ENCODE results near the gene STX4. TPM values are rescaled to one million over a fixed set of nuclear protein-coding genes. Genes with fewer than 3 reads are reported as not detected.

Gene STX4
- total RNA-seq, 4 donors from 2014 or later: 19.0 to 35.9 (median 25.1) TPM

DNA sequence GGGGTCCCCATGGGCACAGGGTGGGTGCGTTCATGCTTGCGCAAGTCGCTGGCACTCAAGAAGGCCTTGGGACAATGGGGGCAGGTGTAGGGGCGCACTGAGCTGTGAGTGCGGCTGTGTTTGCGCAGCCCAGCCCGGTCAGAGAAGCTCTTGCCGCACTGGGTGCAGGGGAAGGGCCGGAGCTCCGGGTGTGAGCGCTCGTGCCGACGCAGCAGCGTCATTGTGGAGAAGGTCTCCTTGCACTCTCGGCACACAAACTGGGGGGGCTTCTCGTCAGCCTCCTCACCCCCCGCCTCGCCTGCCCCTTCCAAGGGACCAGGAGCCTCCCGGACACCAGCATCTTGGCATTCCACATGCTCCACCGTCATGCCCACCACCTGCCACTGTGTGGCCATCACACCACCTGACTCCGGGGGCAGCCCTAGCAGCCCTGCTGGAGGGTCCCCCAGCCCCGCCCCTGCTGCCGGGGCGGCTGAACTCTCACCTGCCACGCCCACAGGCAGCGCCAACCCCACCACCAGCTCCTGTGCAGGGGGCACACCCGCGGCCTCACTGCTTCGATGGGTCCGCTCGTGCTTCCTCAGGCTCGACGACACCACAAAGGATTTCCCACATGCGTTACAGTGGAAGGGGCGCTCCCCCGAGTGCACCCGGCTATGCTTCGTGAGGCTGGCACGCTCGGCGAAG lies 27.9 kb downstream of the STX4 start:
- Histone ChIP-seq H3K27ac (no peak overlapping the region), H3K27me3 (no peaks in the 10 kb centered on the region), H3K4me3 (no peak overlapping the region), H3K9me3 (no peaks in the 10 kb centered on the region), H3K36me3 (peaks cover 20 to 62% (median 24%) of the 10 kb centered on the region in 3 donors), H3K4me1 (peaks cover 4 to 24% (median 13%) of the 10 kb centered on the region in 3 donors)
- 70 to 93% methylated on average over 2 to 18 of the region's 42 CpGs for WGBS, 2 donors
- TF ChIP-seq POLR2A (IDR thresholded peaks at IDR 0.05): no peak
- TF ChIP-seq, protein P1, sequence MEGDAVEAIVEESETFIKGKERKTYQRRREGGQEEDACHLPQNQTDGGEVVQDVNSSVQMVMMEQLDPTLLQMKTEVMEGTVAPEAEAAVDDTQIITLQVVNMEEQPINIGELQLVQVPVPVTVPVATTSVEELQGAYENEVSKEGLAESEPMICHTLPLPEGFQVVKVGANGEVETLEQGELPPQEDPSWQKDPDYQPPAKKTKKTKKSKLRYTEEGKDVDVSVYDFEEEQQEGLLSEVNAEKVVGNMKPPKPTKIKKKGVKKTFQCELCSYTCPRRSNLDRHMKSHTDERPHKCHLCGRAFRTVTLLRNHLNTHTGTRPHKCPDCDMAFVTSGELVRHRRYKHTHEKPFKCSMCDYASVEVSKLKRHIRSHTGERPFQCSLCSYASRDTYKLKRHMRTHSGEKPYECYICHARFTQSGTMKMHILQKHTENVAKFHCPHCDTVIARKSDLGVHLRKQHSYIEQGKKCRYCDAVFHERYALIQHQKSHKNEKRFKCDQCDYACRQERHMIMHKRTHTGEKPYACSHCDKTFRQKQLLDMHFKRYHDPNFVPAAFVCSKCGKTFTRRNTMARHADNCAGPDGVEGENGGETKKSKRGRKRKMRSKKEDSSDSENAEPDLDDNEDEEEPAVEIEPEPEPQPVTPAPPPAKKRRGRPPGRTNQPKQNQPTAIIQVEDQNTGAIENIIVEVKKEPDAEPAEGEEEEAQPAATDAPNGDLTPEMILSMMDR (IDR thresholded peaks at IDR 0.05): no peak
- intact Hi-C loops (cut with DNase I): no loop called here
- DNase-seq: no peak

GRCh38 chr16:31061813-31062440 lies 28.6 kb downstream of the STX4 start:
- no peaks in the 10 kb centered on the region for H3K27me3 ChIP-seq
- no peaks in the 10 kb centered on the region for H3K9me3 ChIP-seq
- peaks cover 20 to 62% (median 24%) of the 10 kb centered on the region in 3 donors for H3K36me3 ChIP-seq
- no peak overlapping the region for H3K27ac ChIP-seq
- 92 to 93% methylated on average over 3 to 41 of the region's 54 CpGs for WGBS, 2 donors
- no peak for TF ChIP-seq POLR2A (IDR thresholded peaks at IDR 0.05)
- TF ChIP-seq, protein P1 (IDR thresholded peaks at IDR 0.05): no peak
- no peak overlapping the region for H3K4me3 ChIP-seq
- no peak for DNase-seq
- intact Hi-C loops (cut with DNase I): no loop called here
- H3K4me1 ChIP-seq: peaks cover 4 to 24% (median 13%) of the 10 kb centered on the region in 3 donors

DNA sequence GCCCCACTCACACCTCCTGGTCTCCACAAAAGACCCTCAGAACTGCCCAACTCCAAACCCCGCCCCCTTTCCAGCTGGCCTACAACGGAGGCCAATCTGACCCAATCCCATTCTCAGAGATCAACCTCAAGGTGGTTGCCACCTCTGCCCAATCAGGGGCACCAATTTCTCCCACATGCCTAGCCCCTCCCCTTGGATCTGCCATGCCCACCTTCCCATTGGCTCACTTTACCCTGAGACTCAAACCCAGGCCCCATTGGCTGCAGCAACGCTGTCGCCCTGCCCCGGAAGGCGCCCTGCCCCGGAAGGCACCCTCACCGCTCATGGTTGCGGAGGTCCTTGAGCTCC lies 30.1 kb downstream of the STX4 start:
- WGBS, 2 donors: 78 to 100% methylated on average over 2 to 3 of the region's 9 CpGs
- no peaks in the 10 kb centered on the region for H3K9me3 ChIP-seq
- H3K4me1 ChIP-seq: peaks cover 4 to 24% (median 13%) of the 10 kb centered on the region in 3 donors
- peak overlapping the region in 1 of 4 donors; percentile 65 for H3K27ac ChIP-seq
- intact Hi-C loops (cut with DNase I): no loop called here
- H3K36me3 ChIP-seq: peaks cover 20 to 51% (median 24%) of the 10 kb centered on the region in 3 donors
- H3K4me3 ChIP-seq: no peak overlapping the region
- no peaks in the 10 kb centered on the region for H3K27me3 ChIP-seq
- DNase-seq: no peak
- TF ChIP-seq, protein P1 (IDR thresholded peaks at IDR 0.05): no peak
- TF ChIP-seq POLR2A (IDR thresholded peaks at IDR 0.05): no peak

- no peak overlapping the region for H3K4me3 ChIP-seq
- DNase-seq: no peak
- WGBS, 2 donors: 75 to 92% methylated on average over 9 to 21 of the region's 56 CpGs
- peaks cover 4 to 24% (median 13%) of the 10 kb centered on the region in 3 donors for H3K4me1 ChIP-seq
- no peaks in the 10 kb centered on the region for H3K27me3 ChIP-seq
- intact Hi-C loops (cut with DNase I): no loop called here
- H3K36me3 ChIP-seq: peaks cover 20 to 46% (median 24%) of the 10 kb centered on the region in 3 donors
- H3K9me3 ChIP-seq: no peaks in the 10 kb centered on the region
- H3K27ac ChIP-seq: peak overlapping the region in 3 of 4 donors; percentile 30 to 66 (median 65)
- no peak for TF ChIP-seq POLR2A (IDR thresholded peaks at IDR 0.05)
- TF ChIP-seq, protein P1 (IDR thresholded peaks at IDR 0.05): no peak
Measured at GRCh38 chr16:31063843-31064611, 30.7 kb downstream of the STX4 start.

Data from esophagus squamous epithelium (tissue), 5 donors.